Kidney glomerular epithelial cell (primary cell): ENCODE results near the gene GIT1.

Experiments used
- DNase-seq: peaks from one replicate; lab custom pipeline; 2025; lab: John Stamatoyannopoulos, UW

The GIT1 gene

DNA sequence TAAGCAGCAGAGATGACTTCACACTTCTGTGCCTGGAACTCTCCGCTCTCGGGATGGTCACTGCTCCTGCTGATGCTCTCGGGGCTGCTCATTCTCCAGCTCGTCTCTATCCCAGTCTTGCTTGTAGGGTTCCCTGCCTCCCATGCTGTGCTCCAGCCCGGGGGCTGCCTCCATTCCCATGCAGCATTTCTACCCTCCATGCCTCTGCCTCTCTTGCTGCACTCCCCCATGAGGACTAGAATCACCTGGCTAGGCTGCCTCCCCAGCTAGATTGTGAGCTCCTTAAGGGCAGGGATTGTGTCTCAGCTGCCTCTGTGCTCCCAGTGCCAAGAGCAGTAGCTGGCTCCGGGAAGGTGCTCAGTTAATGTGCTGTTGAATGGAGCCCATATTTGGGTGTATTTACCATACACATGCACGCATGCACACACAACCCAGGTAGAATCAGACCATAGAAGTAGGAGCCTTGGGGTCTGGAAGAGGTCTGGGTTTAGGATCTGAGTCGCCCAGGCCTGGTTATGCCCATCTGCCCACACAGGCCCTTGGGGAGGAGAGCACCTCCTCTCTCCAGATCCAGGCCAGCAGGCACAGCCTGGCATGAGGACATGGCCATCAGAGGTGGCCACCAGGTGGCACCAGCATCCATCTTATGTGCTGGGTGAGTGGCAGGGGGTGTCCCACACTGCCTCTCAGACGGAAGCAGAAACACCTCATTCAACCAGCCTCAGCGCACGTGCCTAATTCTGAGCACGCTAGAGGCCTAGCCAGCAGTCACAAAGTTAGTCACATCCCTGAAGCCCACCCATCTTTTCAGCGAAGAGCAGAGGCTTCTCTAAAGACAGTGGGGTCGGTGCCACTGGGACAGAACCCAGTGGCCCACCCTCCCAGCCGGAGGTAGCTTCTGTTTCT, 9.3 kb downstream of the GIT1 start:
- DNase-seq = peak; percentile 66

DNA sequence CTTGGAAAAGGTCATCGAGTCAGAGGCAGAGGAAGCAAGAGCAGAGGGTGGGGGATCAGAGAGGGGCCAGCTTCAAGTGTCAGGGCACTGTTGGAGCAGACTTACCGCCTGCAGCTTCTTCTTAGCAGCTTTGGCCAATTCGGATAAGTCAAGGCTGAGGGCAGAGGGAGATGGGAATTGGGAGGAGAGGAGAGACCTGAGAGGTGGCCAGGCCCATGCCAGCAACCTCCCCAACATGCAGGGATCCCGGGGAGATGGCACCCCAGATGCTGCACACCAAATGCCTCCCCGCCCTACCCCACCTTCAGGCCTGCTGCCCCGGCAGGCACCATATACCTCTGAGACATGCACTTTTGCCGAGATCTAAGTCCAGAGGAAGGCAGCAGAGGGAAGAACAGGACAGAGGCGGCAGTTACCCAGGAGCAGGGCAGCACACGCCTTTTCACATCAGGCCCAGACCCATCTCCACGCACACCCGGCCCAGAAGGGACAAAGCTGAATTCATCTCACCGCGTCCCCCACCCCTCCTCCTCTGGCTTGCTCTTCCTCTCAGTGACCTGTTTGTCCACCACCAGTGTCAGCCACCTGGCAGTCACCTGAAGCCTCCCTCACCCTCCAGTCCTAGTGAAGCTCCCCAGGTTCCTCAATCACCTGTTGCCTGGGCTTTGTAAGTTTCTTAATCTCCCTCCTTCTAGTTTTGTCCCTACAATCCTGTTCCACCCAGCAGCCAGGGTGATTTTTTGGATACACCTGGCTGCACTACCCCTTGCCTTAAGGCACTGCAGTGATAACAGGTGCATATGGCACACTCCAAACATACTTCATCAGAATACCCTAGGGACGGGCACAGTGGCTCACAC, 10.6 kb downstream of the GIT1 start:
- DNase-seq = no peak

DNA sequence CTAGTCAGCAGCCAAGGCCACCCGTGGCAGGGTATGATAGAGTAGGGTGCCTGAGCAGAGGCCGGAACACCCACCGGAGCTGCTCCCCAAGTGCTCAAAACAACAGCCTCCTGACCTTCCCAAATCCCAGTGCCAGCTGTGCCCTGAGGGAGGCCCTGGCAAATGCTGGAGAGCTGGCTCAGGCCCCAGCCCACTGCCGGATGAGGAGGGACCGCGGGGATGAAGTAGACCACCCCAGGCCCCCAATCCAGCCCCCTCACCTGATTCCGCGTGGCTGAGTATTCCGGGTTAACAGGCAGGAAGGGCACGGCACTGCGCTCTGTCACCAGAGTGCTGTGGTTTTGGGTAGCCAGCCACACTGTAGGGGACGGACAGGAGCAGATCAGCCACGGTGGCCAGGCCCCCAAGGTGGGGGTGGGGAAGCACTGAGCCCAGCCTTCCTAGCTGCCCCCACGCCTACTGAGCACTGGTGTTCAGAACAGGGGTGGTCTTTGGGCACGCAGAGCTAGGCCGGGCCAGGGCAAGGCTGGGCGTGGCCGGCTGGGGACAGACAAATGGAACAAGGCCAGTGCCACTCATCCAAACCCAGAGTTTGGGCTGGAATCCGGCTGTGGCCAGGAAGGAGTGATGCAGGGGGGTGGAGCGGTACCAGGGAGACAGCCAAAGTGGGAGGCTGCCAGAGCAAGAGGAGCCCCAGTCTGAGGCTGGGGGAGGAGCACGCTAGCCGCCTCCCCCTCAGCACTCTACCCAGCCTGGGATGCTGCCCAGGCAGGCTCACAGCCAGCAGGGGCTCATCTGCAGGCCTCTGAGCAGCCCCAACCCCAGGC, 11.8 kb downstream of the GIT1 start:
- DNase-seq = no peak

DNA sequence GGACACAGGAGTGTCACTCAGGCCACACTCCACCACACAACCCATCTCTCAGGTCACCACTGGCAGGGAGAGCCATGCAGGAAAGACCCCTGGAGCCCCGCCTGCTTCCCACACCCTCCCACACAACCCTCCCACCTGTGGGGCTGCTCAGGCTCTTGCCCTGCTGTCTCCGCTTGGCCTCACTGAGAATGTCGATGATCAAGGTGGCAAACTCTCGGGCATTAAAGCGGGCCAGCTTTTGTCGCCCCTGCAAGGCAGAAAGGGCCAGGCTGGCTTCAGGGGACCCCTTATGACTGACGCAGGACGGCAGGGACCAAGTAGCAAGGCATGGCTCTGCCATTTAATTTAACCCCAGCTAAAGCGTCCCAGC, 12.5 kb downstream of the GIT1 start:
- DNase-seq = no peak

DNA sequence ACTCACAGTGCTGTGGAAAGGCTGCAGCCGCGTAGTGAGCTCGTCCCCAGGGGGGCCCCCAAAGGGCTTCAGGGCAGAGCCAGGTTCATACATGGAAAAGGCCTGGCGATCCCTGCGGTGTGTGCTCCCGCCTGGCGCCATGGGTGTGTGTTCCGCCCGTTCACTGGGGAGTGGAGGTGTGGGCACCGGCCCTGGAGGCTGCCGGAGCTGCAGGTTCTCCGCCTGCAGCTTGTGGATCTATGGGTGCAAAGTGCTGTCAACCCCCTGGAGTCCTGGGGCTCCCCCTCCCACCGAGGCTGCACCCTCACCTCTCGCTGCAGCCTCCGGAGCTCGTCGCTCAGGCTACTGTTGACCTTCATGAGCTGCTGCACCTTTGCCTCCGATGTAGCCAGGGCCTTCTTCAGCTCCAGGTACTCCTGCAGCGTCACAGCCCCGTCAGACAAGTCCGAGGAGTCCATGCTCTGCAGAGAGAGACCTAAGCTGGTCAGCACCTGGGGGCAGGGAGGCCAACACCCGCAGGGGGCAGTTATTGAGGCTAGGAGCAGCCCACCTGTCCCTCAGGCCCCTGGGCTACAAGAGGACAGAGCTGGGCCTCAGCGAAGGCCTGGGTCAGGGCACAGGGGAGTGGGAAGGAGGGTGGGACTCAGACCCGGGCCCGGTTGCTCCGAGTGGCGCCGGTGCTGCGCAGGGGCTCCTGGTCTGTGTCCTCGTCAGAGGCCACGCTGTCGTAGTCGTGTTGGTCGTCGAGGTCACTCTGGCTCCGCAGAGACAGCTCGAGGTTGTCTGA, 13.0 kb downstream of the GIT1 start:
- DNase-seq = no peak

DNA sequence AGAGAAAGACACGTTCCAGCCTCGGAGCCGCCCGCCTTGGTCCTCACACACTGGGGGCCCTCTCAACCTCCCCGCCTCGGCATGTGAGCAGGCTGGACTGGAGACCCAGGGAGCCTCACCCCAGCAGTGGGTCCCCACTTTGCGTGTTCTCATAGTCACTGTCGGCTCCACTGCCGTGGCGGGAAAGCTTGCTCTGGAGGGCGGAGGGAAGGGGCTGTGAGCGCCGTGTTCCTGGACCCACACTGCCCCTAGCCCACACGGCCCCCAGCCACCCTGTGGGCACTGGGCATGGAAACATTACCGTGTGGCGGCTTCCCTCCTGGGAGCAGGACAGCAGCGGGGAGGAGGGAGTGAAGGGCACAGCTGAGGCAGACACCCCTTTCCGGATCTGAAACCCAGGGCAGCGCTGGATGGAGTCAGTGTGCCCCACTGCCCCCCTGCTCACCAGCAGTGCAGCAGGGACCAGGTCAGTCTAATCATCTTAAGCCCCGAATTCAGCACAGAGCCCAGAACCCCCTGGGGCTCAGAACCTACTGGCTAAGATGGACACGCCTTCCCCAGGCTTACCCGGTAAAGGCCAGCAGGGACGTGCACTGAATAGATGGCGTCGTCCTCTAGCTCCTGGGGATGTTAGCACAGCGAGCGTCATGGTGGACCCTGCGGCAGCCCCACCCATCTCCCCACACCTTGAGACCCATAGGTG, 13.8 kb downstream of the GIT1 start:
- no peak for DNase-seq

DNA sequence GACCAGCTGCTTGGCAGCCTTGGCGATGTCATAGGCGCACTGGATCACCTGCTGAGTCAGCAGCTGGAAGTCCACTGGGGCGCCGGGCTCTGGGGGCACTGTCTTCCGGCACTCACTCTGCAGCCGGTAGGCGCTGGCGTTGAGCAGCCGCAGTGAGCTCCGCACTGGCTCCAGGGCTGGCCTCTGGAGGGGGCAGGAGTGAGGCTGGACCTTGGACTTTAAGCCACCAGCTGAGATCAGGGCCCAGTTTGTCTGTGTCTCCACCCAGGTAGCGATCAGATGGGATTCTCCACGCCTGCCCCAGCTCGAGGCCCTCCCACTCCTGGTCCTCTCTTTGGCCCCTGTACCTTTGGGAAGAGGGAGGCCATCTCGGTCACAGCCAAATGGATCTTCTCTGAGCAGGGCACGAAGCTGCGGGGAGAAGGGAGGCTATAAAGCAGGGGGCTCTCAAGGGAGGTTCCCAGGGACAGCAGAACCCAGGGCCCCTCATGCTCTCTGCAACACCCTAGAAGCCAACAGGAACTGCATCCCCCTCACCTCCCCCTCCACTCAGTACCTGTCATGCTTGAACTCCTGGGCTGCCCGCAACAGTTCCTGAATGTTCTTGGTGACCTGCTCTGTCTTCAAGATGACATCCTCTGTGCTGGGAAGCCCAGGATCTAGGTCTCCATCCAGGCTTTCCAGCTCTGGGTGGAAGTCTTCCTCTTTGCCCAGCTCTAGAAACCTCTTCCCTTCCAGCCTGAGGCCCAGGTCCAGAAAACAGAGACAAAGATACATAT, 14.5 kb downstream of the GIT1 start:
- no peak for DNase-seq

DNA sequence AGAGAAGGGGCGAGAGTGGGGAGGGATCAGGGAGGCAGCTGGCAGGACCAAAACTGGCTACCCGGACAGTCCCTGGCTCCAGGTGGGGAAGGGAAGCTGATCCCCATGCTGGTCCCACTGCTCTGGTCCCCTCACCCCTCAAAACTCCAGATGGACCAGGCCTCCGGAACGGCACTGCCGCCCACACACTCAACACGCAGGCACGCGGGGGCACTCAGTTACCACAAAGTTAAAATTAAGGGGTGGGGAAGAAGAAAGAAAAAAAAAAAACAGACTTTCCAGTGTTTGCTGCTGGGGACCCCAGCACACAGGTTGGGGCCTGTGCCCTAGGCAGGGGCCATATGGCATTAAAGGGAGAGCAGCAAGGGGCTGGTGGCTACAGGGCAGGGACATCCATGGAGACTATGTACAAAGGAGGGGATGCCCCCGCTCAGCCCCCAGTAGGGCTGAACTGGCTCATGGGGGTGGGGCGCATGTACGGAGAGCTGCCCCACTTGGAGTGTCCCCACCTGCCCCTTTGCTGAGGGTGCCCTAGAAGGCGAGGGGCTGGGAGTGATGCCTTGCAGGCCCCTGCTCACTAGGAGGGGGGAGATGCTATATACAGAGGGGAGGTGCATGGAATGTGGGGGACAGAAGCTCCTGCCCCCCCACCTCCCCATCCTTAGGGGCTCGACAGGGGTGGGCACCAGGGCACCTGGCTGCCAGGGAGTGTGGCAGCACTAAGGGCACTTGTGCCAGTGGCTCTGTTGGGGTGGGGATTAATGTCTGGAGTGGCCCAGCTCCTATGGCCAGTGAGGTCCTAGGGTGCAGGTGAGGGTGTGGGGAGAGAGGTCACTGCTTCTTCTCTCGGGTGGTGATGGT, 15.3 kb downstream of the GIT1 start:
- DNase-seq = no peak

DNA sequence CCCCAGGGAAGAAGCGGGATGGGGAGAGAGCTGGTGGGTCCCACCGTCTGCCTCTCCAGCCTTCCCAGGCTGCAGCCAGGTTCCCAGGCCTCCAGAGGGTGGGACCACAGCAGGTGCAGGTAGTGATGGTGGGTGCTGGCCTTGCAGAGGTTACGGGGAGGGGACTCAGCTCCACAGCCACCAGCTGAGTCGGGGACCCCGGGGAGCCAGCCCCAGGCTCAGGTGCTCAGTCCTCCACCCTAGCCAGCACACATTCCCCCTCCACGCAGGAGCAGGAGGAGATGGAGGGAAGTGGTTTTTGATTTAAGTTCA, 15.9 kb downstream of the GIT1 start:
- DNase-seq = no peak

DNA sequence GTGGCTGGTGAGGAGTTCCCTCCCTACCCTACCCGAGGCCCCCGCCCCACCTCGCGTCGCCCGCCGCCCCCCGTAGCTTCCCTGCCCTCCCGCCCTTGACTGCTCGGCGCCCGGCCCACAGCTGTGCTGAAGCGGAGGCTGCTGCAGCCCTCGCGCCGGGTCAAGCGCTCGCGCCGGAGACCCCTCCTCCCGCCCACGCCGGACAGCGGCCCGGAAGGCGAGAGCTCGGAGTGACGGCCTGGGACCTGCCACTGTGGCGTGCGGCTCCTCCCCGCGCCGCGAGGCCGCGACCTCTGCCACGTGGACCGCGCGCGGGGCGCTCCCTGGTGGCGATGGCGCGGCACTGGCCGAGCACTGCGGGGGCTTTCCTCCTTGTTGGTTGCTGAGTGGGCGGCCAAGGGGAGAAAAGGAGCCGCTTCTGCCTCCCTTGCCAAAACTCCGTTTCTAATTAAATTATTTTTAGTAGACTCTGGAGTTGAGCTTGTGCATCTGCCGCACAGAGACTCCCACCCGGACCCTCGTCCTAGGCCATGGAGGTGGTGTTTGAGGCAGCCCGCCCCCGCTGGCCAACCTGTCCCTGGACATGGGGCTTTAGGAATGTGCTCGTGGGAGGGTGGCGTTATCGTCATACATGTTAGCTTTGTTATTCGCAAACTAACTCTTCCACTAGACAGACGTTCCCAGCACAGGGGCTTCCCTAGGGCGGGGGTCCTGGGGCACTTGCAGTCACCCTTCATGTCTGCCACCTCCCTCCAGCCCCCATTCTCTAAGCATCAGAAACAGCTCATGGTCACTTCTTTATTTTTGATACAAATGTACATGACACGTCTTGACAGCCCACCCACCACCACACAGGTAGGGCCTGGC, 16.5 kb downstream of the GIT1 start:
- DNase-seq = no peak

DNA sequence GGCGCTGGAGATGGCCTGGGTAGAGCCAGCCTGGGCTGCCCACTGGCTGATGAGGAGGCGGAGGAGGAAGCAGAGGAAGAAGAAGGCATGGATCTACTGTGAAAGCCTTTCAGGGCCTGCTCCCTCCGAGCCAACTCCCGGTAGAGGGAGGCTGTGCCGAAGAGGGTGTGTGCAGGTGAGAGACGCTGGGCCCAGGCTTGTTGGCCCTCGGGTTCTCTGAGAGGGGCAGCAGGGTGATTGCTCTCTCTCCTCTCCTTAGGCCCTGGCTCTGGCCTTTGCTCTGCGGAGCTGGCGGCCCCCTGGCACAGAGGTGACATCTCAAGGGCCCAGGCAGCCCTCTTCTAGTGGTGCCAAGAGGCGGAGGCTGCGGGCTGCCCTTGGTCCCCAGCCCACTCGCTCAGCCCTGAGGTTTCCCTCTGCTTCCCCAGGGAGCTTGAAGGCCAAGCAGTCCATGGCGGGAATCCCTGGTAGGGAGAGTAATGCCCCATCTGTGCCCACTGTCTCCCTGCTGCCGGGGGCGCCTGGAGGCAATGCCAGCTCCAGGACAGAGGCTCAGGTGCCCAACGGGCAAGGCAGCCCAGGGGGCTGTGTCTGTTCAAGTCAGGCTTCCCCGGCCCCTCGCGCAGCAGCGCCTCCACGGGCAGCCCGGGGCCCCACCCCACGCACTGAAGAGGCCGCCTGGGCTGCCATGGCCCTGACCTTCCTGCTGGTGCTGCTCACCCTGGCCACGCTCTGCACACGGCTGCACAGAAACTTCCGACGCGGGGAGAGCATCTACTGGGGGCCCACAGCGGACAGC, 17.4 kb downstream of the GIT1 start:
- DNase-seq = no peak

DNA sequence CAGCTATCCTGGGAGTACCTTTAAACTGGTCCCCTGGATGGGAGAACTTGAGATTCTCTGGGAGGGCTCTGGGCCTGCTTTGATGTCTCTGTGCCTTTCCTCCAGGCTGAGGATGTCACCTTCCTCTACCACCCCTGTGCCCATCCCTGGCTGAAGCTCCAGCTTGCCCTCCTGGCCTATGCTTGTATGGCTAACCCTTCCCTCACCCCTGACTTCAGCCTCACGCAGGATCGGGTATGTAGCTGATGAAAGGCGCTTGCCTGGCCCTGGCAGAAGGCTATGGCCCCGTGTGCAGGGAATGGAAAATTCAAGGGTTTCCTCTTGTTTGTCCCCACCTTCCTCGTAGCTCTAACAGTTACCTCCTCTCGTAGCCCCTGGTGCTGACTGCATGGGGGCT, 18.0 kb downstream of the GIT1 start:
- DNase-seq = no peak

DNA sequence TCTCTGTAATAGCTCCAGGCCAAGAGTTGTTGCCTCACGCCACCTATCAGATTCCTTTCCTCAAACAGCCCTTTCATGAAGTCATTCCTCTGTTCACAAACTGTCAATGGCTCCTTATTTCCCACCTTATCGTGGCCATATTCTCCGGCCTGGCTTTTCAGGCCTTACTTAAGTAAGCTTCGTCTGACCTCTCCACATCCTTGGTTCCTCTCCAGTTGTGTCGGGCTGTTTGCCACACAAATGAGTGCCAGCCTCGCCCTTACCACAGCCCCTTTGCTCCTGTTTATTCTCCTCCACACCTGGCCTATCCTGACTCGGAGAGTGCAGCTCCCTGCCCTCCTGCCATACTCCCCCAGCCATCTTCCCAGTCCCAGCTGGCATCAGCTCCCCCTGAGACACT, 18.9 kb downstream of the GIT1 start:
- no peak for DNase-seq

DNA sequence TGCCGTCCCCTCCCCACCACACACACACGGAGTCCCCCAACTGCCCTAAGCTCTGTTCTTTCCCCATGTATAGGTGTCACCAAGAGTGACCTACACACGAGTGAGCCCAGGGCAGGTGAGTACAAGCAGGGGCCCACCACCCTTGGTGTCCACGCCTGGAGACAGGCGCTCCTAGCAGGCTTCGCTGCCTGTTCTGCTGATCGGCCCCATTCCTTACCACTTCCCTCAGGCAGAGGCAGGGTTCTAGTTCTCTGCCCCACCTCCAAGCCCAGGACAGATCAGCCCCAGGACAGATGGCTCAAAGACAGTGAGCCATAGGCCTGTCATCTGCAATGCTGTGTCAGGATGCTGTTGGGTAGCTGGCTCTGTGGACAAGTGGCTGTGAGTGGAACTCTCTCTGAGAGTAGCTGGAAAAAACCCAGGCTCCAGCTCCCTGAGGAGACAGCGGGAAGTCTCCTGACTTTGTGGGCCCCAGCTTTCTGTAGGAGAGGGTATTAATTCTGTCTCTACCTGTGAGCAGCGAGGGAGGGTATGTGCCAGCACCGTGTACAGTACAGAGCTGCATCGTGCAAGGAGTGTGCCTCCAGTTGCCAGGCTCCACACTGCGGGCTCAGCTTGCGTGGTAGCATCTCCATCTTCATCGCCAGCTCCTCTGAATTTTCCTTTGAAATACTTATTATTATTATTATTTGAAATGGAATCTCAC, 20.1 kb downstream of the GIT1 start:
- no peak for DNase-seq

DNA sequence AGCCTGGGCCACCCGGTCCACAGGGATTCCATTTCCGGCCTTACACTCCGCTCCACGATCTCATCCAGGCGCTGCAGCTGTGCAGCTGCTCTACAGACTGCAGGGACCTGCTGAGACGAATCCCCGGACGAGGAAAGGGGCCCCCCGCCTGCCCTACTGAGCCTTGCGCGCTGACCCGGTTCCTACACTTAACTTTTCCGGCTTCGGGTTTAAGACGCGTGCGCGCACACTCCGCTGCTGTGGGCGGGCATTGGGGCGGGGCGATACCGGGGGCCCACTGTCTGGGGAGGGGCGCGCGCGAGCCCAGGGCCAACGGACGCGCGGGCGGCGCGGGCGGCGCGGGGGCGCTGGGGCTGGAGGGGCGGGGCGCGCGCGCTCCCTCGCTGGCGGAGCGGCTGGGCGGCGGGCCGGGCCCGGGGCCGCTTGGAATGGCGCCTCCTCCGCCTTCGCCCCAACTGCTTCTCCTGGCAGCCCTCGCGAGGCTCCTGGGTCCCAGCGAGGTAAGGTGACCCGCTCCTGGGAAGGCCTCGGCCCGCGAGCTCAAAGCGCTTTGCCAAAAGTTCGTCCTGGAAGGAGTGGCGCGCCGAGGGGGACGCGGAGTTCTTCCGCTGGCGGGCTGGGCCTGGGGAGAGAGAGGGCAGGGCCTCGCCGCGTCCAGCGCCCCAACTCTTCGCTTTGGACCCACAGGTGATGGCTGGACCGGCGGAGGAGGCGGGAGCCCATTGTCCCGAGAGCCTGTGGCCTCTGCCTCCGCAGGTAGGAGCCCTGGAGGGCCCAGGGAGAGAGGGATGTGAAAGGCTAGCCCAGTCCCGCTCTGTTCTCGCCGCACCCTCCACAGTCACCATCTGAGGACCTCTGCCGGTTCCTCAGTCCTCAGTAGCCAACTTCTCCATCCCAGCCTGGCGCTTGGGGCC, 20.9 kb downstream of the GIT1 start, which contains the start of gene TP53I13:
TP53I13 (plus strand) TSS at position 371 of the 914 bp plus-strand sequence; CDS start at position 429, 58 bp downstream.
- DNase-seq = peak; percentile 58
